GM12878 (cell line): ENCODE data around the gene TRIM7. TPM values are rescaled to one million over a fixed set of nuclear protein-coding genes. Genes with fewer than 3 reads are reported as not detected.

Experiments used
- BCL11A ChIP-seq: IDR thresholded peaks from 2 replicates; pipeline ENCODE4 v1.6.1; 2011; ENCODE audit warnings: low read depth, low read length
- E2F8 ChIP-seq: fragments of 450-650 bp; IDR thresholded peaks from 2 replicates; pipeline ENCODE4 v1.6.1; 2018; ENCODE audit warnings: mild to moderate bottlenecking, low read depth, moderate library complexity; ENCODE audit not compliant: partially characterized antibody
- SMC3 ChIP-seq: IDR thresholded peaks from 2 replicates; pipeline ENCODE4 v1.6.1; 2011; ENCODE audit warnings: low read length, improper control_type of control experiment, borderline replicate concordance
- polyA plus RNA-seq, 11 experiments: library from polyadenylated mRNA; depleted of rRNA in 4 of 11; unstranded in 6 of 11; stranded (reverse) in 5 of 11; fragments of >200 nt; fragmentation: Nextera tagmentation in 4 of 11; fragmentation: Illumina TruSeq in 1 of 11; extraction: Ambion mirVana in 4 of 11; extraction: Trizol in 1 of 11; gene quantifications; 1 replicate in 1 of 11; 2 replicates in 10 of 11; pipeline versions ENCODE4 v1.2.1 to v1.2.3, GENCODE V29; 2011 to 2016; ENCODE audit warnings: inconsistent platforms in 2 of 11, missing spikeins in 2 of 11, low read depth in 1 of 11
- total RNA-seq, 4 experiments: library from RNA; depleted of rRNA in 3 of 4; stranded (reverse); fragments of >200 nt in 3 of 4; fragmentation: Illumina TruSeq in 1 of 4; extraction: Trizol in 1 of 4; gene quantifications; 2 replicates each; pipeline versions ENCODE4 v1.2.1 to v1.2.3, GENCODE V29; 2013 to 2021
- TF ChIP-seq, protein P1 (sequence below): IDR thresholded peaks from 2 replicates; pipeline ENCODE4 v1.6.1; 2011; ENCODE audit warnings: borderline replicate concordance, low read depth, mild to moderate bottlenecking, moderate library complexity, mixed read lengths, low read length; ENCODE audit not compliant: insufficient read depth; ENCODE audit errors: extremely low read length
- TF ChIP-seq, protein P2 (sequence below): fragments of 450-650 bp; conservative IDR thresholded peaks from 2 replicates; pipeline ENCODE4 v1.6.1; 2017; ENCODE audit warnings: mild to moderate bottlenecking, moderate library complexity

Gene TRIM7
- total and polyA plus RNA-seq, 10 of the 15 experiments (the other 5 are each of a cell fraction or from before 2014, with no cell fraction given), result 0.02 to 1.6 (median 0.41) TPM

GRCh38 chr5:181159286-181160151 lies 45.5 kb downstream of the TRIM7 start (continued):
- TF ChIP-seq, protein P1, sequence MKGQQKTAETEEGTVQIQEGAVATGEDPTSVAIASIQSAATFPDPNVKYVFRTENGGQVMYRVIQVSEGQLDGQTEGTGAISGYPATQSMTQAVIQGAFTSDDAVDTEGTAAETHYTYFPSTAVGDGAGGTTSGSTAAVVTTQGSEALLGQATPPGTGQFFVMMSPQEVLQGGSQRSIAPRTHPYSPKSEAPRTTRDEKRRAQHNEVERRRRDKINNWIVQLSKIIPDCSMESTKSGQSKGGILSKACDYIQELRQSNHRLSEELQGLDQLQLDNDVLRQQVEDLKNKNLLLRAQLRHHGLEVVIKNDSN, result no peak
- TF ChIP-seq E2F8 (no peak), SMC3 (peak; percentile 84), BCL11A (no peak)
- TF ChIP-seq, protein P2, sequence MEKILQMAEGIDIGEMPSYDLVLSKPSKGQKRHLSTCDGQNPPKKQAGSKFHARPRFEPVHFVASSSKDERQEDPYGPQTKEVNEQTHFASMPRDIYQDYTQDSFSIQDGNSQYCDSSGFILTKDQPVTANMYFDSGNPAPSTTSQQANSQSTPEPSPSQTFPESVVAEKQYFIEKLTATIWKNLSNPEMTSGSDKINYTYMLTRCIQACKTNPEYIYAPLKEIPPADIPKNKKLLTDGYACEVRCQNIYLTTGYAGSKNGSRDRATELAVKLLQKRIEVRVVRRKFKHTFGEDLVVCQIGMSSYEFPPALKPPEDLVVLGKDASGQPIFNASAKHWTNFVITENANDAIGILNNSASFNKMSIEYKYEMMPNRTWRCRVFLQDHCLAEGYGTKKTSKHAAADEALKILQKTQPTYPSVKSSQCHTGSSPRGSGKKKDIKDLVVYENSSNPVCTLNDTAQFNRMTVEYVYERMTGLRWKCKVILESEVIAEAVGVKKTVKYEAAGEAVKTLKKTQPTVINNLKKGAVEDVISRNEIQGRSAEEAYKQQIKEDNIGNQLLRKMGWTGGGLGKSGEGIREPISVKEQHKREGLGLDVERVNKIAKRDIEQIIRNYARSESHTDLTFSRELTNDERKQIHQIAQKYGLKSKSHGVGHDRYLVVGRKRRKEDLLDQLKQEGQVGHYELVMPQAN, result no peak
